ENCODE measurements around the gene GPC3. TPM values are rescaled to one million over a fixed set of nuclear protein-coding genes. Genes with fewer than 3 reads are reported as not detected.

GPC3 gene
- total RNA-seq, 1 experiment from 2014 or later: 233 TPM

- peaks cover 5% of the 10 kb centered on the region for H3K9me3 Mint-ChIP-seq (ENCODE audit: unreplicated experiment)
- intact Hi-C loops (cut with micrococcal nuclease; ENCODE audit: unreplicated experiment): no loop called here
- BruUV-seq (replicated peaks): no TSS peak
Measured at GRCh38 chrX:133948895-133949294, 36.5 kb downstream of the GPC3 start.

GRCh38 chrX:133947996-133948395 is 37.4 kb downstream of the GPC3 start:
- H3K9me3 ChIP-seq: no peaks in the 10 kb centered on the region
- no peak for DNase-seq
- Mint-ChIP-seq H3K4me3 (ENCODE audit: unreplicated experiment) (no peak overlapping the region), H3K27ac (ENCODE audit: unreplicated experiment) (no peak overlapping the region), H3K9me3 (ENCODE audit: unreplicated experiment) (no peaks in the 10 kb centered on the region), H3K27me3 (ENCODE audit: insufficient read depth, unreplicated experiment) (no peaks in the 10 kb centered on the region), H3K36me3 (ENCODE audit: insufficient read depth, unreplicated experiment) (peaks cover 22% of the 10 kb centered on the region), H3K4me1 (ENCODE audit: low read depth, unreplicated experiment) (no peaks in the 10 kb centered on the region)
- TF ChIP-seq CTCF (IDR thresholded peaks at IDR 0.05; ENCODE audit: insufficient read depth in 1 of 2, low read depth in 1 of 2, low read length in 1 of 2, severe bottlenecking in 1 of 2, unreplicated experiment in 1 of 2): no peak
- POLR2A ChIA-PET: no interaction called here
- H3K4me3 ChIP-seq (ENCODE audit: low read depth, low read length): no peak overlapping the region
- intact Hi-C loops (cut with micrococcal nuclease; ENCODE audit: unreplicated experiment): no loop called here
- no TSS peak for BruUV-seq (replicated peaks)
- CTCF ChIA-PET: no interaction called here
- no peaks in the 10 kb centered on the region for H3K27me3 ChIP-seq (replicated peaks; ENCODE audit: control insufficient read depth, insufficient read depth, low read length)
- H3K4me1 ChIP-seq: no peaks in the 10 kb centered on the region
- no peaks in the 10 kb centered on the region; the same call in 1 of the 2 replicates for H3K36me3 ChIP-seq (ENCODE audit: control insufficient read depth, insufficient read depth, low read length)

More at GRCh38 chrX:133948895-133949294, 36.5 kb downstream of the GPC3 start:
- CTCF ChIA-PET: no interaction called here
- Histone ChIP-seq H3K4me1 (no peaks in the 10 kb centered on the region), H3K27me3 (replicated peaks; ENCODE audit: control insufficient read depth, insufficient read depth, low read length) (no peaks in the 10 kb centered on the region), H3K4me3 (ENCODE audit: low read depth, low read length) (no peak overlapping the region), H3K36me3 (ENCODE audit: control insufficient read depth, insufficient read depth, low read length) (no peaks in the 10 kb centered on the region; the same call in 1 of the 2 replicates), H3K9me3 (no peaks in the 10 kb centered on the region)
- no peaks in the 10 kb centered on the region for H3K4me1 Mint-ChIP-seq (ENCODE audit: low read depth, unreplicated experiment)
- H3K27me3 Mint-ChIP-seq (ENCODE audit: insufficient read depth, unreplicated experiment): no peaks in the 10 kb centered on the region
- H3K36me3 Mint-ChIP-seq (ENCODE audit: insufficient read depth, unreplicated experiment): peaks cover 22% of the 10 kb centered on the region
- no peak overlapping the region for H3K4me3 Mint-ChIP-seq (ENCODE audit: unreplicated experiment)
- no peak overlapping the region for H3K27ac Mint-ChIP-seq (ENCODE audit: unreplicated experiment)
- DNase-seq: no peak
- POLR2A ChIA-PET: no interaction called here
- TF ChIP-seq CTCF (IDR thresholded peaks at IDR 0.05; ENCODE audit: insufficient read depth in 1 of 2, low read depth in 1 of 2, low read length in 1 of 2, severe bottlenecking in 1 of 2, unreplicated experiment in 1 of 2): no peak

GRCh38 chrX:133947022-133947421 is 38.4 kb downstream of the GPC3 start:
- H3K36me3 ChIP-seq (ENCODE audit: control insufficient read depth, insufficient read depth, low read length): no peaks in the 10 kb centered on the region; the same call in 1 of the 2 replicates
- no peaks in the 10 kb centered on the region for H3K9me3 Mint-ChIP-seq (ENCODE audit: unreplicated experiment)
- peaks cover 17% of the 10 kb centered on the region for H3K36me3 Mint-ChIP-seq (ENCODE audit: insufficient read depth, unreplicated experiment)
- peak overlapping the region; percentile 63 for H3K27ac Mint-ChIP-seq (ENCODE audit: unreplicated experiment)
- ChIA-PET CTCF (no interaction called here), POLR2A (no interaction called here)
- intact Hi-C loops (cut with micrococcal nuclease; ENCODE audit: unreplicated experiment): no loop called here
- no peak overlapping the region for H3K4me3 ChIP-seq (ENCODE audit: low read depth, low read length)
- no peaks in the 10 kb centered on the region for H3K4me1 Mint-ChIP-seq (ENCODE audit: low read depth, unreplicated experiment)
- H3K4me3 Mint-ChIP-seq (ENCODE audit: unreplicated experiment): no peak overlapping the region
- no peaks in the 10 kb centered on the region for H3K4me1 ChIP-seq
- DNase-seq: no peak
- H3K27me3 Mint-ChIP-seq (ENCODE audit: insufficient read depth, unreplicated experiment): no peaks in the 10 kb centered on the region
- H3K9me3 ChIP-seq: no peaks in the 10 kb centered on the region
- TF ChIP-seq CTCF (IDR thresholded peaks at IDR 0.05; ENCODE audit: insufficient read depth in 1 of 2, low read depth in 1 of 2, low read length in 1 of 2, severe bottlenecking in 1 of 2, unreplicated experiment in 1 of 2): no peak
- no peaks in the 10 kb centered on the region for H3K27me3 ChIP-seq (replicated peaks; ENCODE audit: control insufficient read depth, insufficient read depth, low read length)
- BruUV-seq (replicated peaks): no TSS peak
